SKM-1 (cell line): ENCODE results near the gene VEPH1.

ENCODE experiments used
- DNase-seq: peaks from one replicate; lab custom pipeline; 2025; ENCODE audit not compliant: unreplicated experiment; lab: John Stamatoyannopoulos, UW

VEPH1 gene

GRCh38 chr3:157225001-157225400 lies 278.2 kb downstream of the VEPH1 start:
- no peak for DNase-seq

- no peak for DNase-seq
These were observed 282.3 kb downstream of the VEPH1 start for GRCh38 chr3:157220883-157221282.

DNA sequence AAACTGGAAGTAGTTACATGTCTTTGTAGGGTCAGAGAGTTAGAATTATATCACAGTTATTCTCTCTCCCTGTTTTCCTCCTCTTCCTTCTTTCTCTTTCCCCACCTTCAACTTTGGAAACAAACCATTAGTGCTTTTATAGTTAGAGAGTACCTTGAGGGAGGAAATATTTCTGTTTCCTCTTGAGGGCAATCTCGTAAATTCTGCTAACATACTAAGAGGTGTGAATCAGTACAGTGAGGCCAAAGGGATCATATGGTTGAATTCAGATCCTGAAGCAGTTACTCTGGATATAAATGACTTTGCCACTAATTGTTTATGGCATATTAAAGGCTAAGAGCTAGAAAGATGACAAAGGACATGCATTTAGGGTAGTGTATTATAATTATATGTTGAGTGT lies 283.0 kb downstream of the VEPH1 start:
- DNase-seq, result no peak

- no peak for DNase-seq
These were observed 284.0 kb downstream of the VEPH1 start for GRCh38 chr3:157219215-157219614.
